Nephron (organoid): ENCODE results near the gene PGD.

Source experiments
- H3K27ac Mint-ChIP-seq, 3 experiments: 2 replicates each; pipeline ENCODE4 v1.8.0; 2020; ENCODE audit warnings: mixed read lengths in 3 of 3, mild to moderate bottlenecking in 2 of 3, moderate library complexity in 1 of 3
- H3K27me3 Mint-ChIP-seq: 2 replicates; pipeline ENCODE4 v1.8.0; 2021; ENCODE audit warnings: low read depth, mild to moderate bottlenecking, moderate library complexity, mixed read lengths
- H3K36me3 Mint-ChIP-seq: 2 replicates; pipeline ENCODE4 v1.8.0; 2020; ENCODE audit warnings: low read depth, mixed read lengths
- H3K4me1 Mint-ChIP-seq: 2 replicates; pipeline ENCODE4 v1.8.0; 2020; ENCODE audit warnings: mixed read lengths
- H3K4me3 Mint-ChIP-seq, 3 experiments: 2 replicates each; pipeline ENCODE4 v1.8.0; 2020; ENCODE audit warnings: mild to moderate bottlenecking in 3 of 3, mixed read lengths in 3 of 3, moderate library complexity in 2 of 3
- H3K9me3 Mint-ChIP-seq: 2 replicates; pipeline ENCODE4 v1.8.0; 2020; ENCODE audit warnings: mixed read lengths
- TF ChIP-seq, protein P1 (sequence below), 3 experiments: fragments of 200-600 bp; sonication (generic); IDR thresholded peaks; one replicate each; pipeline ENCODE4 v1.5.0; 2021; ENCODE audit warnings: antibody characterized with exemption in 3 of 3; ENCODE audit not compliant: unreplicated experiment in 3 of 3

Gene PGD

DNA sequence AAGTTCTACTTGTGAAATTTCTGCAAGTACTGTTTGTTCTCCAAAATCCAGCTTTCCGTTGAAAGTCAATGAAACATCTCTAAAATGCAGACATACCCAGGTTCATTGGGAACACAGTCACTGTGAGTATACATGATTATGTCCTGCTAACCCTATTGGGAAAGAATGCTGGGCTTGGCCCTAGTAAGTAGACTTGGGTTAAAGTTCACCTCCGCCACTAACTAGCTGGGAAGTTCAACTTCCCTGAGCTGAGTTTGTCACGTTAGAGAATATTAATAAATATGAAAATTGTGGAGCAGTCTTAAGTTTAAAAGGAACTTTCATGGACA, 10.5 kb upstream of the PGD start:
- TF ChIP-seq, protein P1, sequence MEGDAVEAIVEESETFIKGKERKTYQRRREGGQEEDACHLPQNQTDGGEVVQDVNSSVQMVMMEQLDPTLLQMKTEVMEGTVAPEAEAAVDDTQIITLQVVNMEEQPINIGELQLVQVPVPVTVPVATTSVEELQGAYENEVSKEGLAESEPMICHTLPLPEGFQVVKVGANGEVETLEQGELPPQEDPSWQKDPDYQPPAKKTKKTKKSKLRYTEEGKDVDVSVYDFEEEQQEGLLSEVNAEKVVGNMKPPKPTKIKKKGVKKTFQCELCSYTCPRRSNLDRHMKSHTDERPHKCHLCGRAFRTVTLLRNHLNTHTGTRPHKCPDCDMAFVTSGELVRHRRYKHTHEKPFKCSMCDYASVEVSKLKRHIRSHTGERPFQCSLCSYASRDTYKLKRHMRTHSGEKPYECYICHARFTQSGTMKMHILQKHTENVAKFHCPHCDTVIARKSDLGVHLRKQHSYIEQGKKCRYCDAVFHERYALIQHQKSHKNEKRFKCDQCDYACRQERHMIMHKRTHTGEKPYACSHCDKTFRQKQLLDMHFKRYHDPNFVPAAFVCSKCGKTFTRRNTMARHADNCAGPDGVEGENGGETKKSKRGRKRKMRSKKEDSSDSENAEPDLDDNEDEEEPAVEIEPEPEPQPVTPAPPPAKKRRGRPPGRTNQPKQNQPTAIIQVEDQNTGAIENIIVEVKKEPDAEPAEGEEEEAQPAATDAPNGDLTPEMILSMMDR (IDR thresholded peaks at IDR 0.05; ENCODE audit: unreplicated experiment in 3 of 3) = no peak
- no peaks in the 10 kb centered on the region for H3K9me3 Mint-ChIP-seq
- peaks cover 14% of the 10 kb centered on the region for H3K36me3 Mint-ChIP-seq
- peak overlapping the region in 2 of 3 experiments; percentile 53 to 56 for H3K4me3 Mint-ChIP-seq
- H3K27ac Mint-ChIP-seq = peak overlapping the region; percentile 98 to 99 (median 98)
- H3K27me3 Mint-ChIP-seq = no peaks in the 10 kb centered on the region
- peaks cover 20% of the 10 kb centered on the region for H3K4me1 Mint-ChIP-seq

DNA sequence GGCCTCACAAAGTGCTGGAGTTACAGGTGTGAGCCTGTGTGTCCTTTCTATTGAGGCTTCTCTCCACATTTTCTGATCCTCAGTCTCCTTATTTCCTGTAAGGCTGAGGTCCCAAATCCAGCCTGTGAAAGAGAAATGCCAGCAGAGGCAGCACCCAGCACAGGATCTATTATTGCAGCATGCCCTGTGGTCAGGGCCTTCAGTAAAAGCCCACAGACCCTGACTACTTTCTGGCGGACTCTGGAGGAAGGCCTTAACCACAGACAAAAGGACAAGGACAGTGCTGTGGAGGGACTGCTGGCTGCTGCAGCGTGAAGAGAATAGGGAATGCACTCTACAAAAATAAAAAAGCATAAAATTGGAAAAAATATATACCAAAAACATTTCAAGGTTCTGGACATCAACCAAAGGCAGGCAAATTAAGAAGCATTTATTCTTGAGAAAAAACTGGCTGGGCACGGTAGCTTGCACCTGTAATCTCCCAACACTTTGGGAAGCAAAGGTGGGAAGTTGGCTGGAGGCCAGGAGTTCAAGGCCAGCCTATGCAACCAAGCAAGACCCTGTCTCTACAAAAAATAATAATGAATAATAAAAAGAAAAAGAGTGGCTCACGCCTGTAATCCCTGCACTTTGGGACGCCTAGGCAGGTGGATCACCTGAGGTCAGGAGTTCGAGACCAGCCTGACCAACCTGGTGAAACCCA, 9.4 kb upstream of the PGD start:
- TF ChIP-seq, protein P1 (IDR thresholded peaks at IDR 0.05; ENCODE audit: unreplicated experiment in 3 of 3) = no peak
- Mint-ChIP-seq H3K27ac (no peak overlapping the region), H3K36me3 (peaks cover 16% of the 10 kb centered on the region), H3K9me3 (peaks cover 7% of the 10 kb centered on the region), H3K4me1 (peaks cover 18% of the 10 kb centered on the region), H3K4me3 (no peak overlapping the region), H3K27me3 (no peaks in the 10 kb centered on the region)

DNA sequence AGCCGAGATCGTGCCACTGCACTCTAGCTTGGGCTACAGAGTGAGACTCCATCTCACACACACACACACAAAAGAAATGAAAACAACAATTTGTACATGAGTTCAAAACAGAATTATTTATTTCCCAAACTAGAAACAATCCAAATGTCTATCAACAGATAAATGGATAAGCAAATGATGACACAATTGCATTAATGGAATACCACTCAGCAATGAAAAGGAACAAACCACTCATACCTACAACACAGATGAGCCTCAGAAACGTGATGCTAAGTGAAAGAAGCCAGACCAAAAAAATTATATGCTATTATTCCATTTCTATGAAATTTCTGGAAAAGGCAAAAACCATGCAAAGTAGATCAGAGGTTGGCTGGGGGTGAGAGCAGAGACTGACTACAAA, 2.0 kb upstream of the PGD start:
- Mint-ChIP-seq H3K9me3 (peaks cover 7% of the 10 kb centered on the region), H3K4me3 (peak overlapping the region; percentile 68 to 87 (median 86)), H3K36me3 (peaks cover 24% of the 10 kb centered on the region), H3K27ac (peak overlapping the region; percentile 27 to 63 (median 63)), H3K27me3 (no peaks in the 10 kb centered on the region), H3K4me1 (peaks cover 23% of the 10 kb centered on the region)
- TF ChIP-seq, protein P1 (IDR thresholded peaks at IDR 0.05; ENCODE audit: unreplicated experiment in 3 of 3) = no peak

DNA sequence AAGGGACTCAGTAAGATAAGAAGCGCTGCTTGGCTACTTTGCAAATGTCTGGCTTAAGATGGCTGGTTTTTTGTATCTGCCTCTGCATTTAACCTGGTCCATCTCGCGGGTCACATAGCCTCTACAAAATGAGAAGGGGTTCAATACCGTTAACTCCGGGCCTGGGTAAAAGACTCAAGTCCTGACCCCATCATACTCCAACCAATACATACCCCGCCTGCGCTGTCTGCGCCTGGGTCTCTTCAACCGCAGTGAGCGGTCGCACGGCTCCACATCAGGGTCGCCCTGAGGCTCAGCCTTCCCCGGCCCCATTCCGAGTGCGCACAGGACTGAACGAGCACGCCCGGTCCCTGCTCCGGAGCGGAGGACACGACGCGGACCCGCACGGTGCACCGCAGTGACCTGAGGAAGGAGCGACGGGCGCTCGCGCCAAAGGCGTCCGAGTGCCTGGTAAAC, 558 bp upstream of the PGD start:
- H3K27ac Mint-ChIP-seq = peak overlapping the region; percentile 34 to 84 (median 82)
- H3K36me3 Mint-ChIP-seq = peaks cover 35% of the 10 kb centered on the region
- TF ChIP-seq, protein P1 (IDR thresholded peaks at IDR 0.05; ENCODE audit: unreplicated experiment in 3 of 3) = no peak
- H3K27me3 Mint-ChIP-seq = no peaks in the 10 kb centered on the region
- peaks cover 7% of the 10 kb centered on the region for H3K9me3 Mint-ChIP-seq
- peak overlapping the region; percentile 93 to 95 (median 94) for H3K4me3 Mint-ChIP-seq
- H3K4me1 Mint-ChIP-seq = peaks cover 23% of the 10 kb centered on the region

DNA sequence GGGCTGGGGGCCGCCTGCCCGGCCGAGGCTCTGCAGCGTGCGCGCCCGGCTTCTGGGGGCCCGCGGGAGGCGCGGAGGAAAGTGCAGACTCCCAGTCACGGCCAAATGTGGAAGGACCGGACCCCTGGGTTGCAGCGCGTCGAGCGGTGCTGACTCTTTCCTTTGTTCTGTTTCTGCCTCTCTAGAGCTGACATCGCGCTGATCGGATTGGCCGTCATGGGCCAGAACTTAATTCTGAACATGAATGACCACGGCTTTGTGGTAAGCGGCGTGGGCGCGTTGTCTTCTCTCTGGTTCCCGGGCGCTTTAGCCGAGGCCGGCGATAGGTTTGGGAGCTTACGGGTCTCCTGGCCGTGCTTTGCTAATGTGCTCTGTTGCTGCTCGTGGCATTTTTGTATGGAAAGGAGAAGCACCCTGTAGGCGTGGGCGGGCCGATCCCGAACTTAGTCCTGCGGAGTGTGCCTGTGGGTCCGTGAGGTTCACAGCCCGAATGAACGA, 629 bp downstream of the PGD start:
- Mint-ChIP-seq H3K36me3 (peaks cover 39% of the 10 kb centered on the region), H3K9me3 (no peaks in the 10 kb centered on the region), H3K27me3 (no peaks in the 10 kb centered on the region), H3K27ac (peak overlapping the region; percentile 69 to 96 (median 80)), H3K4me1 (peaks cover 29% of the 10 kb centered on the region), H3K4me3 (peak overlapping the region; percentile 93 to 97 (median 94))
- TF ChIP-seq, protein P1 (IDR thresholded peaks at IDR 0.05; ENCODE audit: unreplicated experiment in 3 of 3) = no peak

DNA sequence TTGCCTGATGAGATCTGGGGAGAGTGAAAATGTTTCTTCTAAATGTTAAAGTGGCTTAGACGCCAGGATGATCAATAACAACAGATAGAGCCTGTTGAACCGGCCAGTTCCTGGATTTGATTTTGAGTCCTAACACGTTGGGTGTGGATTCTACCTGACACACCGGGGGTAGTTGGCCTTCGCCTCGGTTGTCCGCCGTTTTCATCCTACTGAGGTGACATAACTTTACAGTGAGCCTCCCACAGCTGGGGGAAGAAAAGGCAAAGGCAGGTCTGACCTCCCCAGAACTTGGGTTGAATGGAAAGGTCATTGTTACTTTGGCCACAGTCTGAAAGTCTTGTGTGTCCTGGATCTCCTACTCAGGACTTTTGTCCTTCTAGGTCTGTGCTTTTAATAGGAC, 1.1 kb downstream of the PGD start:
- peaks cover 44% of the 10 kb centered on the region for H3K36me3 Mint-ChIP-seq
- TF ChIP-seq, protein P1 (IDR thresholded peaks at IDR 0.05; ENCODE audit: unreplicated experiment in 3 of 3) = no peak
- no peaks in the 10 kb centered on the region for H3K9me3 Mint-ChIP-seq
- H3K27me3 Mint-ChIP-seq = no peaks in the 10 kb centered on the region
- peak overlapping the region; percentile 69 to 96 (median 80) for H3K27ac Mint-ChIP-seq
- peak overlapping the region; percentile 93 to 97 (median 94) for H3K4me3 Mint-ChIP-seq
- peaks cover 29% of the 10 kb centered on the region for H3K4me1 Mint-ChIP-seq
